Lower leg skin (tissue), 3 donors: ENCODE data around the gene ZEB2.

ENCODE experiments used
- CTCF ChIP-seq, 3 donors: fragments of 450-650 bp; IDR thresholded peaks; one replicate each; pipeline ENCODE4 v1.5.1; 2016; ENCODE audit warnings: antibody characterized with exemption in 3 of 3, mild to moderate bottlenecking in 3 of 3, moderate library complexity in 2 of 3
- POLR2A ChIP-seq, 2 donors: fragments of 450-650 bp; IDR thresholded peaks; one replicate each; pipeline ENCODE4 v1.6.1; 2016 to 2017; ENCODE audit warnings: antibody characterized with exemption in 2 of 2, mild to moderate bottlenecking in 1 of 2, moderate library complexity in 1 of 2

- TF ChIP-seq POLR2A (IDR thresholded peaks at IDR 0.05), result no peak
- TF ChIP-seq CTCF (IDR thresholded peaks at IDR 0.05), result no peak
These were observed 163.5 kb downstream of the ZEB2 start for GRCh38 chr2:144356402-144356801.
